Measurements from ENCODE around the gene NOL3. TPM values are rescaled to one million over a fixed set of nuclear protein-coding genes. Genes with fewer than 3 reads are reported as not detected.

Gene NOL3
- total RNA-seq, 1 experiment from 2014 or later, result 0.15 TPM

- no peak overlapping the region for H2AFZ ChIP-seq (ENCODE audit: low read length)
- peaks cover 21% of the 10 kb centered on the region for H3K4me1 ChIP-seq (ENCODE audit: low read length)
- peak overlapping the region; percentile 63 for H3K4me2 ChIP-seq (ENCODE audit: low read depth, low read length, poor library complexity, severe bottlenecking)
Measured at GRCh38 chr16:67173323-67173722, 3.0 kb downstream of the NOL3 start.

GRCh38 chr16:67173808-67174705, 3.7 kb downstream of the NOL3 start:
- H3K9ac ChIP-seq (ENCODE audit: low read length), result peak overlapping the region; percentile 62
- peak; percentile 83 for DNase-seq
- H3K4me2 ChIP-seq (ENCODE audit: low read depth, low read length, poor library complexity, severe bottlenecking), result peak overlapping the region; percentile 63
- no peaks in the 10 kb centered on the region for H3K9me2 ChIP-seq (replicated peaks; ENCODE audit: insufficient read depth, low read length)
- no peaks in the 10 kb centered on the region for H3K36me3 ChIP-seq (ENCODE audit: insufficient read depth, low read length)
- H3K9me3 ChIP-seq (ENCODE audit: low read length), result no peaks in the 10 kb centered on the region
- peak overlapping the region; percentile 57 for H3K4me3 ChIP-seq (ENCODE audit: low read length)
- no peaks in the 10 kb centered on the region for H3K27me3 ChIP-seq (ENCODE audit: low read length)
- no peaks in the 10 kb centered on the region for H3K79me2 ChIP-seq (ENCODE audit: low read length)
- H3K27ac ChIP-seq (ENCODE audit: low read length), result no peak overlapping the region
- H4K20me1 ChIP-seq (ENCODE audit: insufficient read depth, low read depth, low read length), result peaks cover 14% of the 10 kb centered on the region; the same call in 1 of the 2 replicates
- H2AFZ ChIP-seq (ENCODE audit: low read length), result no peak overlapping the region; the same call in 1 of the 2 replicates
- H3K4me1 ChIP-seq (ENCODE audit: low read length), result peaks cover 24% of the 10 kb centered on the region

More at GRCh38 chr16:67173323-67173722, 3.0 kb downstream of the NOL3 start:
- Histone ChIP-seq H3K9me3 (ENCODE audit: low read length) (no peaks in the 10 kb centered on the region), H3K4me3 (ENCODE audit: low read length) (no peak overlapping the region; the same call in 1 of the 2 replicates), H3K9ac (ENCODE audit: low read length) (peak overlapping the region; percentile 62), H3K36me3 (ENCODE audit: insufficient read depth, low read length) (no peaks in the 10 kb centered on the region), H4K20me1 (ENCODE audit: insufficient read depth, low read depth, low read length) (peaks cover 10% of the 10 kb centered on the region; the same call in 1 of the 2 replicates), H3K9me2 (replicated peaks; ENCODE audit: insufficient read depth, low read length) (no peaks in the 10 kb centered on the region), H3K27ac (ENCODE audit: low read length) (no peak overlapping the region), H3K79me2 (ENCODE audit: low read length) (no peaks in the 10 kb centered on the region), H3K27me3 (ENCODE audit: low read length) (no peaks in the 10 kb centered on the region)
- no peak for DNase-seq

DNA sequence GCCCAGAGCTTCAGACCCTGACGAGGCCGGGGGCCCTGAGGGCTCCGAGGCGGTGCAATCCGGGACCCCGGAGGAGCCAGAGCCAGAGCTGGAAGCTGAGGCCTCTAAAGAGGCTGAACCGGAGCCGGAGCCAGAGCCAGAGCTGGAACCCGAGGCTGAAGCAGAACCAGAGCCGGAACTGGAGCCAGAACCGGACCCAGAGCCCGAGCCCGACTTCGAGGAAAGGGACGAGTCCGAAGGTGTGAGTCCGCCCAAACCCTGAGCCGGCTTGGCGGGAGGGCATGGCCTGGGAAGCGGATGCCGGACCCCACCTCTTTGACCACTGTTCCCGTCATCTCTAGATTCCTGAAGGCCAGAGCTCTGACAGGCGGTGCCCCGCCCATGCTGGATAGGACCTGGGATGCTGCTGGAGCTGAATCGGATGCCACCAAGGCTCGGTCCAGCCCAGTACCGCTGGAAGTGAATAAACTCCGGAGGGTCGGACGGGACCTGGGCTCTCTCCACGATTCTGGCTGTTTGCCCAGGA, 4.4 kb downstream of the NOL3 start:
- Histone ChIP-seq H3K9me2 (replicated peaks; ENCODE audit: insufficient read depth, low read length) (no peaks in the 10 kb centered on the region), H3K27ac (ENCODE audit: low read length) (no peak overlapping the region), H2AFZ (ENCODE audit: low read length) (no peak overlapping the region), H3K4me3 (ENCODE audit: low read length) (peak overlapping the region; percentile 57; the same call in 1 of the 2 replicates), H3K9me3 (ENCODE audit: low read length) (no peaks in the 10 kb centered on the region), H3K79me2 (ENCODE audit: low read length) (no peaks in the 10 kb centered on the region), H3K36me3 (ENCODE audit: insufficient read depth, low read length) (no peaks in the 10 kb centered on the region), H3K9ac (ENCODE audit: low read length) (peak overlapping the region; percentile 62), H3K27me3 (ENCODE audit: low read length) (no peaks in the 10 kb centered on the region), H3K4me2 (ENCODE audit: low read depth, low read length, poor library complexity, severe bottlenecking) (peak overlapping the region; percentile 63), H4K20me1 (ENCODE audit: insufficient read depth, low read depth, low read length) (peaks cover 20% of the 10 kb centered on the region; the same call in 1 of the 2 replicates), H3K4me1 (ENCODE audit: low read length) (peaks cover 24% of the 10 kb centered on the region)
- DNase-seq, result no peak

GRCh38 chr16:67176662-67177061, 6.3 kb downstream of the NOL3 start:
- peaks cover 19% of the 10 kb centered on the region for H3K4me1 ChIP-seq (ENCODE audit: low read length)
- no peaks in the 10 kb centered on the region for H3K9me2 ChIP-seq (replicated peaks; ENCODE audit: insufficient read depth, low read length)
- no peak for DNase-seq
- no peaks in the 10 kb centered on the region for H3K9me3 ChIP-seq (ENCODE audit: low read length)
- no peaks in the 10 kb centered on the region for H3K79me2 ChIP-seq (ENCODE audit: low read length)
- no peaks in the 10 kb centered on the region for H3K36me3 ChIP-seq (ENCODE audit: insufficient read depth, low read length)
- H4K20me1 ChIP-seq (ENCODE audit: insufficient read depth, low read depth, low read length), result peaks cover 20% of the 10 kb centered on the region; the same call in 1 of the 2 replicates
- no peaks in the 10 kb centered on the region for H3K27me3 ChIP-seq (ENCODE audit: low read length)
- no peak overlapping the region for H3K27ac ChIP-seq (ENCODE audit: low read length)
- H3K4me3 ChIP-seq (ENCODE audit: low read length), result no peak overlapping the region
- H2AFZ ChIP-seq (ENCODE audit: low read length), result no peak overlapping the region
- H3K4me2 ChIP-seq (ENCODE audit: low read depth, low read length, poor library complexity, severe bottlenecking), result no peak overlapping the region
- no peak overlapping the region for H3K9ac ChIP-seq (ENCODE audit: low read length)

- Histone ChIP-seq H3K79me2 (ENCODE audit: low read length) (no peaks in the 10 kb centered on the region), H3K4me2 (ENCODE audit: low read depth, low read length, poor library complexity, severe bottlenecking) (peak overlapping the region; percentile 38), H3K9me2 (replicated peaks; ENCODE audit: insufficient read depth, low read length) (no peaks in the 10 kb centered on the region), H3K27me3 (ENCODE audit: low read length) (no peaks in the 10 kb centered on the region), H3K9ac (ENCODE audit: low read length) (no peak overlapping the region), H3K36me3 (ENCODE audit: insufficient read depth, low read length) (no peaks in the 10 kb centered on the region), H3K4me3 (ENCODE audit: low read length) (no peak overlapping the region), H4K20me1 (ENCODE audit: insufficient read depth, low read depth, low read length) (peaks cover 20% of the 10 kb centered on the region; the same call in 1 of the 2 replicates), H3K9me3 (ENCODE audit: low read length) (no peaks in the 10 kb centered on the region), H3K4me1 (ENCODE audit: low read length) (peaks cover 29% of the 10 kb centered on the region), H3K27ac (ENCODE audit: low read length) (no peak overlapping the region), H2AFZ (ENCODE audit: low read length) (no peak overlapping the region)
- DNase-seq, result no peak
Measured at GRCh38 chr16:67177743-67178699, 7.7 kb downstream of the NOL3 start.

DNA sequence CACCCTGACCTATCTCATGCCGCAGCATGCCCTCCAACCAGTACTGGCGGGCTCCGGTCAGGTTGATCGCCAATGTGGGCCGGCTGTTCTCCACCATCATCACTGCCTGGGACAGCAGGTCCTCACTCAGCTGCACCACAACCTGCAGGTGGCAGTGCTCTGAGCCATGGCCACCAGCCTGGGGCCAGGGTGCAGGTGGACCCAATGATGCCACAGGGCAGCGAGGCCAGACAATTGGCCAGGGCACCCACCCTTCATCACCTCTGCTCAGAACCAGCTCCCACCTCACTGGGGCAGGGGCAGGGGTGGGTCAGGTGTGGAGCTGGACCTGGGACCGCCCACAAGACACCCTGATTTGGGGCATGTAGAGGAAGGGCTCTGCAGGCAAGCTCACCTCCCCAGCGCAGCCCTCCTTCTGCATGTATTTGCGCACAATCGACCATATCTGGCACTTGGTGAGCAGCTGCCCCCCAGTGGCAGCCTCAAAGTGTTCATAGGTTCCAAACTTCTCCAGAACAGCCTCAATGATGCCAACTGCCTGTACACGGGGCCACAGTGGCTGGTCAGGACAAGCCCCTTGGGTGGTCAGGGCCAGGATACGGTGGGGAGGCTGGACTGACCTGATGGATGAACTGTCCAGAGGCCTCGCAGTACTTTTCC, 9.2 kb downstream of the NOL3 start:
- no peaks in the 10 kb centered on the region for H3K36me3 ChIP-seq (ENCODE audit: insufficient read depth, low read length)
- H3K79me2 ChIP-seq (ENCODE audit: low read length), result no peaks in the 10 kb centered on the region
- no peak overlapping the region for H3K4me2 ChIP-seq (ENCODE audit: low read depth, low read length, poor library complexity, severe bottlenecking)
- H4K20me1 ChIP-seq (ENCODE audit: insufficient read depth, low read depth, low read length), result peaks cover 20% of the 10 kb centered on the region; the same call in 1 of the 2 replicates
- no peak for DNase-seq
- no peaks in the 10 kb centered on the region for H3K27me3 ChIP-seq (ENCODE audit: low read length)
- H3K9me3 ChIP-seq (ENCODE audit: low read length), result no peaks in the 10 kb centered on the region
- H3K27ac ChIP-seq (ENCODE audit: low read length), result no peak overlapping the region
- H3K4me1 ChIP-seq (ENCODE audit: low read length), result peaks cover 26% of the 10 kb centered on the region
- no peaks in the 10 kb centered on the region for H3K9me2 ChIP-seq (replicated peaks; ENCODE audit: insufficient read depth, low read length)
- H2AFZ ChIP-seq (ENCODE audit: low read length), result no peak overlapping the region
- no peak overlapping the region for H3K9ac ChIP-seq (ENCODE audit: low read length)
- no peak overlapping the region for H3K4me3 ChIP-seq (ENCODE audit: low read length)

DNA sequence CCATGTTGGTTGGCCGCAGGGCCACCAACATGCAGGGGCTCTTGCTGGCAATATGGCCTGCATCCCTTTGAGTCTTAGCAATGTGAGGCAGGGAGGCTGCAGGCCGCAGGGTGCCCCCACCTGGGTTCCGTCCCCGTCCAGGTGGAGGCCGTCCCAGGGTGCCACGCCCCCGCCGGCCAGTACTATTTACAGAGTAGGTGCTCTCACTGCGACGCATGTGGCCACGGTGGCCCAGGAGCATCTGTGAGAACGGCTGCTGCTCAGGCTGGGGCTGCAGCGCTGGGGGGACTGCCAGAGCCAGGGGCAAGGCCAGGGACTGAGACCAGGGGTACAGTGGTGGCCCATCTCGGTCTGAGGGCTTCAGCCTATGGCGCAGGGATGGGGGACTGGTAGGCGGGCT, 9.8 kb downstream of the NOL3 start:
- Histone ChIP-seq H3K36me3 (ENCODE audit: insufficient read depth, low read length) (no peaks in the 10 kb centered on the region), H2AFZ (ENCODE audit: low read length) (no peak overlapping the region), H4K20me1 (ENCODE audit: insufficient read depth, low read depth, low read length) (peaks cover 17% of the 10 kb centered on the region; the same call in 1 of the 2 replicates), H3K4me1 (ENCODE audit: low read length) (peaks cover 28% of the 10 kb centered on the region), H3K9ac (ENCODE audit: low read length) (no peak overlapping the region), H3K27ac (ENCODE audit: low read length) (no peak overlapping the region), H3K4me2 (ENCODE audit: low read depth, low read length, poor library complexity, severe bottlenecking) (no peak overlapping the region), H3K79me2 (ENCODE audit: low read length) (no peaks in the 10 kb centered on the region), H3K9me3 (ENCODE audit: low read length) (no peaks in the 10 kb centered on the region), H3K27me3 (ENCODE audit: low read length) (no peaks in the 10 kb centered on the region), H3K4me3 (ENCODE audit: low read length) (no peak overlapping the region), H3K9me2 (replicated peaks; ENCODE audit: insufficient read depth, low read length) (no peaks in the 10 kb centered on the region)
- DNase-seq, result no peak
